Kidney (tissue), 14 donors: ENCODE measurements around the gene ZDHHC11. TPM values are rescaled to one million over a fixed set of nuclear protein-coding genes. Genes with fewer than 3 reads are reported as not detected.
"Not testable (repeated sequence)": the region's sequence is repeated elsewhere in the genome, so short reads cannot be mapped to it uniquely, and the experiment has no call there.

ENCODE experiments used
- DNase-seq, 5 donors: peaks; one replicate each; pipeline ENCODE4 v3.0.0-alpha.2; 2013 to 2020
- FAIRE-seq: peaks from 2 replicates; lab custom pipeline; 2012; peaks lifted over from hg19 to GRCh38; lab: Jason Lieb, UNC
- H3K27ac ChIP-seq, 2 donors: one replicate each; pipeline ENCODE4 v1.7.0; 2013; ENCODE audit warnings: low read depth in 2 of 2, low read length in 2 of 2, inconsistent platforms in 1 of 2
- H3K27me3 ChIP-seq: one replicate; pipeline ENCODE4 v1.7.1; 2013; ENCODE audit warnings: low read length, inconsistent platforms; ENCODE audit not compliant: control insufficient read depth, insufficient read depth
- H3K36me3 ChIP-seq, 3 donors: one replicate each; pipeline versions ENCODE4 v1.7.0 to v1.7.1; 2013; ENCODE audit warnings: low read length in 3 of 3, control low read depth in 1 of 3, inconsistent platforms in 1 of 3; ENCODE audit not compliant: insufficient read depth in 3 of 3, control insufficient read depth in 2 of 3
- H3K4me1 ChIP-seq, 3 donors: one replicate each; pipeline versions ENCODE4 v1.7.0 to v1.7.1; 2013; ENCODE audit warnings: low read length in 3 of 3, inconsistent platforms in 1 of 3, low read depth in 1 of 3; ENCODE audit not compliant: control insufficient read depth in 2 of 3, insufficient read depth in 2 of 3
- H3K4me3 ChIP-seq, 3 donors: one replicate each; pipeline versions ENCODE4 v1.7.0 to v1.8.1; 2013; ENCODE audit warnings: low read length in 3 of 3, control low read depth in 1 of 3, inconsistent platforms in 1 of 3
- H3K9ac ChIP-seq, 3 donors: one replicate each; pipeline versions ENCODE4 v1.7.0 to v1.7.1; 2013; ENCODE audit warnings: low read length in 3 of 3, control low read depth in 1 of 3, inconsistent platforms in 1 of 3
- H3K9me3 ChIP-seq, 3 donors: one replicate each; pipeline versions ENCODE4 v1.7.0 to v1.7.1; 2013; ENCODE audit warnings: low read length in 3 of 3, control low read depth in 1 of 3, inconsistent platforms in 1 of 3; ENCODE audit not compliant: control insufficient read depth in 2 of 3, insufficient read depth in 1 of 3
- intact Hi-C: fragments of 100-400 bp; cut with DNase I; formaldehyde crosslinking; loops from one replicate; pipeline ENCODE4 v1.11.1; 2022
- polyA plus RNA-seq: library from polyadenylated mRNA; stranded (reverse); fragments of 350-450 nt; fragmentation: Illumina TruSeq; extraction: RNeasy Lipid Tissue Mini Kit (QIAGEN cat#74804); gene quantifications from one replicate; pipeline ENCODE4 v1.2.3, GENCODE V29; 2014; ENCODE audit warnings: low read depth, low replicate concordance; ENCODE audit not compliant: insufficient read depth
- total RNA-seq: library from RNA; stranded (reverse); fragmentation: NEBNext Ultra II Directional; extraction: Animal tissue kit (Norgen Biotek cat#: 25700); gene quantifications from one replicate; pipeline ENCODE4 v1.2.1, GENCODE V29; 2021
- TF ChIP-seq, protein P1 (sequence below): IDR thresholded peaks from 3 replicates; pipeline ENCODE4 v1.5.1; 2012; ENCODE audit warnings: mild to moderate bottlenecking, moderate library complexity, borderline replicate concordance; ENCODE audit not compliant: insufficient read depth; ENCODE audit errors: extremely low read depth
- donor health status: control.
- donor health status: control.
- donor health status: control.
- donor health status: control.
- donor health status: control.
- donor health status: DM: yes; HTN: yes; CAD: no.
- donor health status: Normal renal cell carcinoma (clear cell type).

Gene ZDHHC11
- total and polyA plus RNA-seq, 2 donors from 2014 or later, result 1.6 to 10.1 TPM

DNA sequence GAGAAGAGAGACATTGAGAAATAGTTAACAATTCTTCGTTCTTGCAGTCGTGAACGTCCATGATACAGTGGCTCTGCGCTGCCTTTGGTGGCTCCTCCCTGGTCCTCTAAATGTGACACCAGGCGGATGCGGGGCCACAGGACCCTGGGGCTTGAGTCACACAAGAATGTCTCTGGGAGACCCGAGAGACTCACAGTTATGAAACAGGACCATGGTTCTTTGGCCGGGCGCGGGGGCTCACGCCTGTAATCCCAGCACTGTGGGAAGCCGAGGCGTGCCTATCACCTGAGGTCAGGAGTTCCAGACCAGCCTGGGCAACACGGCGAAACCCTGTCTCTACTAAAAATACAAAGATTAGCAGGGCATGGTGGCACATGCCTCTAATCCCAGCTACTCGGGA is 767 bp upstream of the ZDHHC11 start:
- H3K4me1 ChIP-seq, result peaks cover 0 to 3% (median 0%) of the 10 kb centered on the region in 3 donors
- DNase-seq, result peak in 2 of 5 donors; percentile 29 to 30
- H3K27ac ChIP-seq, result no peak overlapping the region
- no peak overlapping the region for H3K4me3 ChIP-seq
- H3K27me3 ChIP-seq, result peaks cover 2% of the 10 kb centered on the region
- no peaks in the 10 kb centered on the region for H3K36me3 ChIP-seq
- no peaks in the 10 kb centered on the region for H3K9me3 ChIP-seq
- no peak overlapping the region for H3K9ac ChIP-seq
- intact Hi-C loops, result no loop called here
- FAIRE-seq, result no peak
- TF ChIP-seq, protein P1, sequence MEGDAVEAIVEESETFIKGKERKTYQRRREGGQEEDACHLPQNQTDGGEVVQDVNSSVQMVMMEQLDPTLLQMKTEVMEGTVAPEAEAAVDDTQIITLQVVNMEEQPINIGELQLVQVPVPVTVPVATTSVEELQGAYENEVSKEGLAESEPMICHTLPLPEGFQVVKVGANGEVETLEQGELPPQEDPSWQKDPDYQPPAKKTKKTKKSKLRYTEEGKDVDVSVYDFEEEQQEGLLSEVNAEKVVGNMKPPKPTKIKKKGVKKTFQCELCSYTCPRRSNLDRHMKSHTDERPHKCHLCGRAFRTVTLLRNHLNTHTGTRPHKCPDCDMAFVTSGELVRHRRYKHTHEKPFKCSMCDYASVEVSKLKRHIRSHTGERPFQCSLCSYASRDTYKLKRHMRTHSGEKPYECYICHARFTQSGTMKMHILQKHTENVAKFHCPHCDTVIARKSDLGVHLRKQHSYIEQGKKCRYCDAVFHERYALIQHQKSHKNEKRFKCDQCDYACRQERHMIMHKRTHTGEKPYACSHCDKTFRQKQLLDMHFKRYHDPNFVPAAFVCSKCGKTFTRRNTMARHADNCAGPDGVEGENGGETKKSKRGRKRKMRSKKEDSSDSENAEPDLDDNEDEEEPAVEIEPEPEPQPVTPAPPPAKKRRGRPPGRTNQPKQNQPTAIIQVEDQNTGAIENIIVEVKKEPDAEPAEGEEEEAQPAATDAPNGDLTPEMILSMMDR, result no peak

DNA sequence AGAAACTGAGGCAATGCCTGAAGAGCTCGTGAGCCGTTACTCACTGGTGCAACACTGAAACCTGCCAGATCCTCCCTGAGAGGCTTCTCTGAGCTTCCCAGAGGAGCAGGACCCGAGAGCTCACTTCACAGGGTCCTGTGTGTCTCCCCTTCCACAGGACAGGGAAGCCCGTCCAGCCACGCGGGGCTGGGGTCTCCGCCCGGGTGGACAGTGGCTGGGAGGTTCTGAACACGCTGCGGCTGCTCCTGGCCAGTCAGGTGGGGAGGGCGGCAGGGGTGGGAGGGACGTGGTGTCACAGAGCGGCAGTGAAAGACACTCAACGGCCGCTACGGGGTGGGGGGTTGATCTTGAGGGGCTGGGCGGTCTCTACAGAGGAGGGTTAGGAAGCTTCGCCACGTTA is 290 bp upstream of the ZDHHC11 start:
- intact Hi-C loops, result no loop called here
- FAIRE-seq (no peak), DNase-seq (peak in 1 of 5 donors; percentile 55)
- peaks cover 2% of the 10 kb centered on the region for H3K27me3 ChIP-seq
- H3K27ac ChIP-seq, result no peak overlapping the region
- H3K36me3 ChIP-seq, result no peaks in the 10 kb centered on the region
- TF ChIP-seq, protein P1, result no peak
- peaks cover 0 to 3% (median 0%) of the 10 kb centered on the region in 3 donors for H3K4me1 ChIP-seq
- H3K9me3 ChIP-seq, result no peaks in the 10 kb centered on the region
- no peak overlapping the region for H3K4me3 ChIP-seq
- H3K9ac ChIP-seq, result no peak overlapping the region

DNA sequence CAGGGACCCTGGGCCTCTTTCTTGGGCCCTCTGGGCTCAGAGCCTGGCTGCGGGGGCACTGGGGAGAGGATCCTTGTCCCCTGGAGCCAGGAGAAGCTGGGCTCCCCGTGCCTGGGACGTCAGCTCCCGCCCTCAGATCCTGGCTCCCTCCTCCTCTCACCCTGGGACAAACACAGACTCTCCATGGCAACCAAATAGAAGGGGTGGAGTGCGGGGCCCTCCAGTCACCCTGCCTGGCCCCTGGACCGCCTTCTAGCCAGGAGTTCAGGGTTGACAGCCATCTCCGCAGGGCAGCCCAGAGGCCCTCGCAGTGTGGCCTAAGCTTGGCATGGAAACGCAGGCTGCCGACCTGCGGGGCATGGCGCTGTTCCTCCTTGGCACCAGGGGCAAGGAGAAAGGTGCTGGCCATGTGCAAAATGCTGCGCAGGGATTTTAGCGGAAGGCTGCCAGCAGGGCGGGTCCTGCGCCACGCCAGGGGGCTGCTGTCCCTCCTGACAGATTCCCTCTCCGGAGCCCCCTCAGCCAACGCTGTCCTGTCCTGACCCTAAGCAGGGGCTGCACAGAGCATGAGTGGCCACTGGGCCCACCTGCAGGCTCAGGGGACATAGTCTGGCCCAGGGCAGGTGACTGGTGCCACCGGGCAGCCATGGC is 1.0 kb downstream of the ZDHHC11 start:
- DNase-seq (peak; percentile 64 to 85 (median 79)), FAIRE-seq (no peak)
- peaks cover 0 to 3% (median 0%) of the 10 kb centered on the region in 3 donors for H3K4me1 ChIP-seq
- H3K4me3 ChIP-seq, result no peak overlapping the region
- H3K27me3 ChIP-seq, result peaks cover 2% of the 10 kb centered on the region
- intact Hi-C loops, result no loop called here
- H3K27ac ChIP-seq, result no peak overlapping the region
- no peaks in the 10 kb centered on the region for H3K36me3 ChIP-seq
- TF ChIP-seq, protein P1, result no peak
- no peaks in the 10 kb centered on the region for H3K9me3 ChIP-seq
- H3K9ac ChIP-seq, result no peak overlapping the region

DNA sequence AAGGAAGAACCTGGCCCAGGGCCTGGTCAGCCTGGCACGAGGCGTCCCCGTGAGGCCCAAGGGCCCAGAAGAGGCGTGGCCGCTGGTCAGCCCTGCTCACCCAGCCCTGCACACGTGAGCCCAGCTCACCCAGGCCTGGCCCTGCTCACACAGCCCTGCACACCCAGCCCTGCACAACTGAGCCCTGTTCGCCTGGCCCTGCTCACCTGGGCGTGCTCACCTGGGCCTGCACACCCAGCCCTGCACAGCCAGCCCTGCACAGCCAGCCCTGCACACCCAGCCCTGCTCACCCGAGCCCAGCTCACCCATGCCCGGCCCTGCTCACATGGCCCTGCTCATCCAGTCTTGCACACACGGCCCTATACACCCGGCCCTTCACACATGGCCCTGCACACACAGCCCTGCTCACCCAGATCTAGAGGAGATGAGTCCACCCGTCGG is 2.1 kb downstream of the ZDHHC11 start:
- DNase-seq, result peak in 2 of 5 donors; percentile 45 to 65
- intact Hi-C loops, result no loop called here
- FAIRE-seq, result no peak
- Histone ChIP-seq H3K27me3 (peaks cover 2% of the 10 kb centered on the region), H3K4me3 (no peak overlapping the region), H3K9ac (no peak overlapping the region), H3K27ac (no peak overlapping the region), H3K36me3 (no peaks in the 10 kb centered on the region), H3K4me1 (peaks cover 0 to 3% (median 0%) of the 10 kb centered on the region in 3 donors), H3K9me3 (no peaks in the 10 kb centered on the region)
- TF ChIP-seq, protein P1, result no peak

DNA sequence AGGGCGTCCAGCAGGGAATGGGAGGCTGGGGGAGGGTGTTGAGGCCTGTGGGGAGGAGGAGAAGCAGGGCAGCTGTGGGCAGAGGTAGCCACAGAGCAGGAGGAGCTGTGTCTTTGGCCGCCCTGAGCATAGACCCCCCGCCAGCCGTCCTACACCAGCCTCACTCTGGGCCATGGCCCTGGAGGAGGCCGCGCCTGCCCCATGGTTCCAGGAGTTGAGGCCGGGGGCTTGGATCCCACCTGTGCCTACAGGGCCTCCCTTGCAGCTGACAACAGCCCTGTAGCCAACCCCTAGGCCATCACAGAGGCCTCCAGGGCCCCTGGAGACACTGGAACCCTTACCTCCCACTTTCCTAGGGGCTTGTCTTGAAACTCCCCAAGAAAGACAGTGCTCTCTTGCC is 3.0 kb downstream of the ZDHHC11 start:
- FAIRE-seq, H3K9ac ChIP-seq, intact Hi-C loops, H3K4me3 ChIP-seq, H3K36me3 ChIP-seq, H3K4me1 ChIP-seq, H3K27me3 ChIP-seq, H3K27ac ChIP-seq, H3K9me3 ChIP-seq: not testable (repeated sequence)
- DNase-seq, result peak in 2 of 5 donors; percentile 19 to 52
